Mesenchymal stem cell (in vitro differentiated cells and primary cell): ENCODE results near the gene ENTHD1.

Experiments used
- DNase-seq: peaks from one replicate; pipeline ENCODE4 v3.0.0-alpha.2; 2013
- H2AFZ ChIP-seq: one replicate; pipeline ENCODE4 v1.6.1; 2013; ENCODE audit warnings: low read depth, mild to moderate bottlenecking, control low read depth, inconsistent platforms, low read length, moderate library complexity
- H2AK5ac ChIP-seq: 2 replicates; pipeline ENCODE4 v1.6.1; 2013; ENCODE audit warnings: low read length, moderate library complexity, mild to moderate bottlenecking, inconsistent platforms; ENCODE audit not compliant: severe bottlenecking
- H2BK120ac ChIP-seq: one replicate; pipeline ENCODE4 v1.6.1; 2013; ENCODE audit warnings: low read depth, mild to moderate bottlenecking, inconsistent platforms, low read length, moderate library complexity
- H2BK12ac ChIP-seq, 2 experiments: one replicate each; pipeline ENCODE4 v1.6.1; 2013; ENCODE audit warnings: inconsistent platforms in 2 of 2, low read length in 2 of 2, mild to moderate bottlenecking in 2 of 2, moderate library complexity in 2 of 2, control low read depth in 1 of 2
- H2BK15ac ChIP-seq: one replicate; pipeline ENCODE4 v1.6.1; 2013; ENCODE audit warnings: mild to moderate bottlenecking, low read depth, inconsistent platforms; ENCODE audit not compliant: poor library complexity, severe bottlenecking
- H2BK5ac ChIP-seq: 2 replicates; pipeline ENCODE4 v1.6.1; 2013; ENCODE audit warnings: low read depth, mild to moderate bottlenecking, low read length, control low read depth, inconsistent platforms; ENCODE audit not compliant: poor library complexity, severe bottlenecking
- H3K14ac ChIP-seq, 2 experiments: one replicate each; pipeline ENCODE4 v1.6.1; 2013; ENCODE audit warnings: inconsistent platforms in 2 of 2, low read length in 2 of 2, control low read depth in 1 of 2, mild to moderate bottlenecking in 1 of 2, moderate library complexity in 1 of 2
- H3K18ac ChIP-seq, 2 experiments: one replicate each; pipeline ENCODE4 v1.6.1; 2013; ENCODE audit warnings: inconsistent platforms in 2 of 2, low read length in 2 of 2, control low read depth in 1 of 2, low read depth in 1 of 2, mild to moderate bottlenecking in 1 of 2
- H3K23ac ChIP-seq, 2 experiments: one replicate each; pipeline ENCODE4 v1.6.1; 2013; ENCODE audit warnings: inconsistent platforms in 2 of 2, low read length in 2 of 2, mild to moderate bottlenecking in 2 of 2, moderate library complexity in 2 of 2, control low read depth in 1 of 2
- H3K27ac ChIP-seq: 2 replicates; pipeline ENCODE4 v1.5.1; 2013; ENCODE audit warnings: mild to moderate bottlenecking, moderate library complexity, low read length, control low read depth, inconsistent platforms; ENCODE audit not compliant: poor library complexity, severe bottlenecking
- H3K27me3 ChIP-seq, 2 experiments: 2 replicates each; pipeline versions ENCODE4 v1.6.1 to v1.7.0; 2013; ENCODE audit warnings: low read length in 2 of 2, mild to moderate bottlenecking in 2 of 2, moderate library complexity in 2 of 2, control low read depth in 1 of 2, inconsistent platforms in 1 of 2; ENCODE audit not compliant: control insufficient read depth in 1 of 2, insufficient read depth in 1 of 2
- H3K36me3 ChIP-seq, 2 experiments: 2 replicates each; pipeline versions ENCODE4 v1.6.1 to v1.7.0; 2013; ENCODE audit warnings: low read length in 2 of 2, control low read depth in 1 of 2, inconsistent platforms in 1 of 2, low read depth in 1 of 2, mild to moderate bottlenecking in 1 of 2; ENCODE audit not compliant: insufficient read depth in 2 of 2, control insufficient read depth in 1 of 2
- H3K4ac ChIP-seq, 2 experiments: one replicate each; pipeline ENCODE4 v1.6.1; 2013; ENCODE audit warnings: inconsistent platforms in 2 of 2, low read length in 2 of 2, mild to moderate bottlenecking in 2 of 2, moderate library complexity in 2 of 2, control low read depth in 1 of 2, low read depth in 1 of 2
- H3K4me1 ChIP-seq: 2 replicates; pipeline ENCODE4 v1.6.1; 2013; ENCODE audit warnings: low read depth, low read length, control low read depth; ENCODE audit not compliant: control insufficient read depth, insufficient read depth
- H3K4me2 ChIP-seq: 2 replicates; pipeline ENCODE4 v1.6.1; 2013; ENCODE audit warnings: low read length, mild to moderate bottlenecking, inconsistent platforms; ENCODE audit not compliant: poor library complexity, severe bottlenecking
- H3K4me3 ChIP-seq, 2 experiments: 2 replicates each; pipeline versions ENCODE4 v1.5.1 to v1.7.0; 2013; ENCODE audit warnings: low read length in 2 of 2, mild to moderate bottlenecking in 2 of 2, control low read depth in 1 of 2, low read depth in 1 of 2; ENCODE audit not compliant: insufficient read depth in 1 of 2
- H3K79me1 ChIP-seq: replicated peaks from 2 replicates; pipeline ENCODE4 v1.6.1; 2013; ENCODE audit warnings: mild to moderate bottlenecking, control low read depth, low read length, inconsistent platforms; ENCODE audit not compliant: poor library complexity, severe bottlenecking
- H3K9ac ChIP-seq: 2 replicates; pipeline ENCODE4 v1.7.0; 2013; ENCODE audit warnings: mild to moderate bottlenecking, low read length, moderate library complexity
- H3K9me3 ChIP-seq: 2 replicates; pipeline ENCODE4 v1.7.0; 2013; ENCODE audit warnings: mild to moderate bottlenecking, low read length; ENCODE audit not compliant: control insufficient read depth
- H4K8ac ChIP-seq: one replicate; pipeline ENCODE4 v1.6.1; 2013; ENCODE audit warnings: inconsistent platforms, mild to moderate bottlenecking, low read length, moderate library complexity
- H4K91ac ChIP-seq: one replicate; pipeline ENCODE4 v1.6.1; 2013; ENCODE audit warnings: mild to moderate bottlenecking, low read length, inconsistent platforms
- WGBS: methylation state at CpG from one replicate; pipeline ENCODE4 v1.1.7; 2013; ENCODE audit warnings: mixed read lengths; 5-methylcytosine and 5-hydroxymethylcytosine counted together

The ENTHD1 gene

GRCh38 chr22:39808081-39808480, 85.5 kb downstream of the ENTHD1 start:
- no peaks in the 10 kb centered on the region for H3K9me3 ChIP-seq
- H4K91ac ChIP-seq: no peak overlapping the region

DNA sequence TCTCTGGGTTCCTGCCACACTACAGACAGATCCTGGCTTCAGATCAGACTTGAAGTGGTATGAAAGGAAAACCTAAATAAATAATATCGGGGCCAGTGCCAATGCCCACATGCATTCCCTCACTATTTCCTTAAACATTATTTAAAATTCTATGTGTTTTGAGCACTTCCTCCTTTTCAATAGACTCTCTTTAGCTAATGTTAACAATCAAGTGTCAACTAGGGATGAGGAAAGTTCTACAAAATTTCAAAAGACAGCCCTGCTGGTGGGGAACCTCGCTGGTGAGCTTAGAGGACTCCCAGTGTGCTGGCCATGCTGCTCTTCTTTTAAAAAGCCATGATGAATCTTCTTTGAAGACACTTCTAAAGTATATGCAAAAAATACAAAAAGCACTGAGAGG, 87.5 kb downstream of the ENTHD1 start:
- Histone ChIP-seq H3K79me1 (no peaks in the 10 kb centered on the region), H3K4me2 (no peak overlapping the region), H3K27me3 (peaks cover 58 to 68% of the 10 kb centered on the region in 2 experiments), H2BK15ac (no peak overlapping the region), H2AK5ac (no peak overlapping the region), H3K4me3 (no peak overlapping the region), H3K4ac (no peak overlapping the region), H3K23ac (no peak overlapping the region), H3K18ac (no peak overlapping the region), H3K27ac (no peak overlapping the region), H2BK5ac (no peak overlapping the region), H2BK12ac (no peak overlapping the region), H2BK120ac (no peak overlapping the region), H2AFZ (no peak overlapping the region), H4K8ac (no peak overlapping the region), H3K36me3 (no peaks in the 10 kb centered on the region), H3K4me1 (no peaks in the 10 kb centered on the region), H3K9ac (no peak overlapping the region), H3K14ac (no peak overlapping the region), H3K9me3 (no peaks in the 10 kb centered on the region), H4K91ac (no peak overlapping the region)
- WGBS: 40% methylated on average over 1 of the region's 2 CpGs
- DNase-seq: no peak

More at GRCh38 chr22:39808081-39808480, 85.5 kb downstream of the ENTHD1 start:
- 33% methylated on average over 2 of the region's 3 CpGs for WGBS
- H3K27me3 ChIP-seq: peaks cover 49 to 54% of the 10 kb centered on the region in 2 experiments
- no peak overlapping the region for H3K4me2 ChIP-seq
- no peaks in the 10 kb centered on the region for H3K4me1 ChIP-seq
- H2AFZ ChIP-seq: no peak overlapping the region
- H3K23ac ChIP-seq: no peak overlapping the region
- no peak overlapping the region for H2AK5ac ChIP-seq
- no peak overlapping the region for H2BK12ac ChIP-seq
- no peak overlapping the region for H2BK5ac ChIP-seq
- H3K18ac ChIP-seq: no peak overlapping the region
- no peak overlapping the region for H4K8ac ChIP-seq
- no peak overlapping the region for H2BK15ac ChIP-seq
- no peak overlapping the region for H3K14ac ChIP-seq
- H3K4me3 ChIP-seq: no peak overlapping the region
- no peaks in the 10 kb centered on the region for H3K79me1 ChIP-seq
- no peak overlapping the region for H2BK120ac ChIP-seq
- H3K36me3 ChIP-seq: no peaks in the 10 kb centered on the region
- H3K4ac ChIP-seq: no peak overlapping the region
- no peak for DNase-seq
- H3K27ac ChIP-seq: no peak overlapping the region
- no peak overlapping the region for H3K9ac ChIP-seq

- H2BK12ac ChIP-seq: no peak overlapping the region
- no peak overlapping the region for H2BK120ac ChIP-seq
- H3K23ac ChIP-seq: no peak overlapping the region
- no peak overlapping the region for H2BK5ac ChIP-seq
- no peak overlapping the region for H2AFZ ChIP-seq
- no peak overlapping the region for H3K4me2 ChIP-seq
- H3K4me3 ChIP-seq: no peak overlapping the region
- no peak overlapping the region for H2BK15ac ChIP-seq
- no peak overlapping the region for H4K91ac ChIP-seq
- no peaks in the 10 kb centered on the region for H3K4me1 ChIP-seq
- H3K27me3 ChIP-seq: peaks cover 53 to 63% of the 10 kb centered on the region in 2 experiments
- no peak overlapping the region for H3K27ac ChIP-seq
- H3K18ac ChIP-seq: no peak overlapping the region
- H3K9me3 ChIP-seq: peaks cover 5% of the 10 kb centered on the region
- 88% methylated on average over 4 of the region's 5 CpGs for WGBS
- H3K4ac ChIP-seq: no peak overlapping the region
- no peak overlapping the region for H3K14ac ChIP-seq
- no peak overlapping the region for H2AK5ac ChIP-seq
- no peaks in the 10 kb centered on the region for H3K79me1 ChIP-seq
- no peak for DNase-seq
- no peak overlapping the region for H3K9ac ChIP-seq
- H3K36me3 ChIP-seq: no peaks in the 10 kb centered on the region
- H4K8ac ChIP-seq: no peak overlapping the region
Measured at GRCh38 chr22:39805117-39805516, 88.4 kb downstream of the ENTHD1 start.

- WGBS: 91% methylated on average over 4 of the region's 4 CpGs
- H2AK5ac ChIP-seq: no peak overlapping the region
- no peak overlapping the region for H2AFZ ChIP-seq
Measured at GRCh38 chr22:39802682-39803081, 90.9 kb downstream of the ENTHD1 start.

More at GRCh38 chr22:39802682-39803081, 90.9 kb downstream of the ENTHD1 start:
- peaks cover 29% of the 10 kb centered on the region for H3K9me3 ChIP-seq
- no peak overlapping the region for H4K91ac ChIP-seq
- no peaks in the 10 kb centered on the region for H3K36me3 ChIP-seq
- H3K4me3 ChIP-seq: no peak overlapping the region
- H3K9ac ChIP-seq: no peak overlapping the region
- H3K18ac ChIP-seq: no peak overlapping the region
- no peak overlapping the region for H4K8ac ChIP-seq
- no peak overlapping the region for H3K27ac ChIP-seq
- no peak overlapping the region for H2BK12ac ChIP-seq
- H3K14ac ChIP-seq: no peak overlapping the region
- peaks cover 48% of the 10 kb centered on the region in 2 experiments for H3K27me3 ChIP-seq
- no peak overlapping the region for H2BK15ac ChIP-seq
- no peak for DNase-seq
- no peak overlapping the region for H3K4me2 ChIP-seq
- H3K23ac ChIP-seq: no peak overlapping the region
- H3K79me1 ChIP-seq: no peaks in the 10 kb centered on the region
- H2BK5ac ChIP-seq: no peak overlapping the region
- H3K4me1 ChIP-seq: no peaks in the 10 kb centered on the region
- no peak overlapping the region for H2BK120ac ChIP-seq
- H3K4ac ChIP-seq: no peak overlapping the region
